ENCODE results near the gene IGFN1. TPM values are rescaled to one million over a fixed set of nuclear protein-coding genes. Genes with fewer than 3 reads are reported as not detected.

The IGFN1 gene
- total and polyA plus RNA-seq, 10 of the 15 experiments (the other 5 are each of a cell fraction or from before 2014, with no cell fraction given): not detected

GRCh38 chr1:201154389-201155165 is 36.0 kb upstream of the IGFN1 start, which contains the start of gene TMEM9 (continued):
- TF ChIP-seq PBX3 (IDR thresholded peaks at IDR 0.05; ENCODE audit: insufficient replicate concordance, low read depth, low read length) (peak; percentile 97), CHD1 (IDR thresholded peaks at IDR 0.05; ENCODE audit: low read depth, low read length) (no peak), NRF1 (conservative IDR thresholded peaks at IDR 0.05; ENCODE audit: low read depth, low read length) (peak; percentile 82), MXI1 (IDR thresholded peaks at IDR 0.05; ENCODE audit: low read depth, low read length) (peak; percentile 95), ATF2 (IDR thresholded peaks at IDR 0.05; ENCODE audit: low read length) (no peak), FOS (IDR thresholded peaks at IDR 0.05; ENCODE audit: borderline replicate concordance, extremely low read depth, insufficient read length) (peak; percentile 1), IRF3 (IDR thresholded peaks at IDR 0.05) (peak; percentile 82), RCOR1 (conservative IDR thresholded peaks at IDR 0.05; ENCODE audit: low read depth, low read length) (no peak), CHD2 (IDR thresholded peaks at IDR 0.05; ENCODE audit: borderline replicate concordance, low read depth, low read length) (peak; percentile 85), E2F4 (IDR thresholded peaks at IDR 0.05; ENCODE audit: low read depth, low read length) (0 out of 2 replicates have a peak, but pooled peaks have one; percentile 24), RAD21 (IDR thresholded peaks at IDR 0.05; ENCODE audit: insufficient read depth, low read depth, low read length) (no peak), FOXK2 (IDR thresholded peaks at IDR 0.05) (no peak), CREB1 (IDR thresholded peaks at IDR 0.05; ENCODE audit: low read depth) (peak; percentile 36; the same call in 1 of the 2 replicates), SMC3 (IDR thresholded peaks at IDR 0.05; ENCODE audit: borderline replicate concordance, low read length) (no peak)
- TF ChIP-seq, protein P1, sequence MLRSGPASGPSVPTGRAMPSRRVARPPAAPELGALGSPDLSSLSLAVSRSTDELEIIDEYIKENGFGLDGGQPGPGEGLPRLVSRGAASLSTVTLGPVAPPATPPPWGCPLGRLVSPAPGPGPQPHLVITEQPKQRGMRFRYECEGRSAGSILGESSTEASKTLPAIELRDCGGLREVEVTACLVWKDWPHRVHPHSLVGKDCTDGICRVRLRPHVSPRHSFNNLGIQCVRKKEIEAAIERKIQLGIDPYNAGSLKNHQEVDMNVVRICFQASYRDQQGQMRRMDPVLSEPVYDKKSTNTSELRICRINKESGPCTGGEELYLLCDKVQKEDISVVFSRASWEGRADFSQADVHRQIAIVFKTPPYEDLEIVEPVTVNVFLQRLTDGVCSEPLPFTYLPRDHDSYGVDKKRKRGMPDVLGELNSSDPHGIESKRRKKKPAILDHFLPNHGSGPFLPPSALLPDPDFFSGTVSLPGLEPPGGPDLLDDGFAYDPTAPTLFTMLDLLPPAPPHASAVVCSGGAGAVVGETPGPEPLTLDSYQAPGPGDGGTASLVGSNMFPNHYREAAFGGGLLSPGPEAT (IDR thresholded peaks at IDR 0.05; ENCODE audit: low read depth): 0 out of 2 replicates have a peak, but pooled peaks have one; percentile 39
- TF ChIP-seq, protein P2, sequence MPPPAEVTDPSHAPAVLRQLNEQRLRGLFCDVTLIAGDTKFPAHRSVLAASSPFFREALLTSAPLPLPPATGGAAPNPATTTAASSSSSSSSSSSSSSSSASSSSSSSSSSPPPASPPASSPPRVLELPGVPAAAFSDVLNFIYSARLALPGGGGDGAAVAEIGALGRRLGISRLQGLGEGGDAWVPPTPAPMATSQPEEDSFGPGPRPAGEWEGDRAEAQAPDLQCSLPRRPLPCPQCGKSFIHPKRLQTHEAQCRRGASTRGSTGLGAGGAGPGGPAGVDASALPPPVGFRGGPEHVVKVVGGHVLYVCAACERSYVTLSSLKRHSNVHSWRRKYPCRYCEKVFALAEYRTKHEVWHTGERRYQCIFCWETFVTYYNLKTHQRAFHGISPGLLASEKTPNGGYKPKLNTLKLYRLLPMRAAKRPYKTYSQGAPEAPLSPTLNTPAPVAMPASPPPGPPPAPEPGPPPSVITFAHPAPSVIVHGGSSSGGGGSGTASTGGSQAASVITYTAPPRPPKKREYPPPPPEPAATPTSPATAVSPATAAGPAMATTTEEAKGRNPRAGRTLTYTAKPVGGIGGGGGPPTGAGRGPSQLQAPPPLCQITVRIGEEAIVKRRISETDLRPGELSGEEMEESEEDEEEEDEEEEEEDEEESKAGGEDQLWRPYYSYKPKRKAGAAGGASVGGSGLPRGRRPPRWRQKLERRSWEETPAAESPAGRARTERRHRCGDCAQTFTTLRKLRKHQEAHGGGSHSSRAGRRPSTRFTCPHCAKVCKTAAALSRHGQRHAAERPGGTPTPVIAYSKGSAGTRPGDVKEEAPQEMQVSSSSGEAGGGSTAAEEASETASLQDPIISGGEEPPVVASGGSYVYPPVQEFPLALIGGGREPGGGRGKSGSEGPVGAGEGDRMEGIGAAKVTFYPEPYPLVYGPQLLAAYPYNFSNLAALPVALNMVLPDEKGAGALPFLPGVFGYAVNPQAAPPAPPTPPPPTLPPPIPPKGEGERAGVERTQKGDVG (CRISPR knock-in tag; IDR thresholded peaks at IDR 0.05): no peak
- TF ChIP-seq, protein P3, sequence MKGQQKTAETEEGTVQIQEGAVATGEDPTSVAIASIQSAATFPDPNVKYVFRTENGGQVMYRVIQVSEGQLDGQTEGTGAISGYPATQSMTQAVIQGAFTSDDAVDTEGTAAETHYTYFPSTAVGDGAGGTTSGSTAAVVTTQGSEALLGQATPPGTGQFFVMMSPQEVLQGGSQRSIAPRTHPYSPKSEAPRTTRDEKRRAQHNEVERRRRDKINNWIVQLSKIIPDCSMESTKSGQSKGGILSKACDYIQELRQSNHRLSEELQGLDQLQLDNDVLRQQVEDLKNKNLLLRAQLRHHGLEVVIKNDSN (IDR thresholded peaks at IDR 0.05; ENCODE audit: borderline replicate concordance, extremely low read length, insufficient read depth, low read depth, low read length): no peak

All from GM12878 (cell line).